ENCODE results near the gene SHC4. TPM values are rescaled to one million over a fixed set of nuclear protein-coding genes. Genes with fewer than 3 reads are reported as not detected.

The SHC4 gene
- total and polyA plus RNA-seq, 9 of the 15 experiments (the other 6 are each of a cell fraction or from before 2014, with no cell fraction given): 0.43 to 1.2 (median 0.67) TPM

- TF ChIP-seq ETV6 (IDR thresholded peaks at IDR 0.05; ENCODE audit: borderline replicate concordance in 1 of 2, low read depth in 2 of 2, low read length in 1 of 2): no peak
- no peak for TF ChIP-seq ETV6 (CRISPR knock-in tag; IDR thresholded peaks at IDR 0.05; ENCODE audit: borderline replicate concordance)
- no peak for TF ChIP-seq U2AF2 (optimal IDR thresholded peaks at IDR 0.05; ENCODE audit: low read depth, low read length)
- no peak for TF ChIP-seq GTF2F1 (IDR thresholded peaks at IDR 0.05; ENCODE audit: low read depth, low read length)
Measured at GRCh38 chr15:48924528-48925393, 39.0 kb downstream of the SHC4 start (continued).

GRCh38 chr15:48922046-48922445, 41.7 kb downstream of the SHC4 start:
- Histone ChIP-seq H4K20me1 (replicated peaks; ENCODE audit: control insufficient read depth, insufficient read depth, low read length) (no peaks in the 10 kb centered on the region), H3K4me1 (replicated peaks in 1 of 2; ENCODE audit: control insufficient read depth in 2 of 2, insufficient read depth in 2 of 2, low read length in 2 of 2) (peaks cover 0 to 9% of the 10 kb centered on the region in 2 experiments; a peak in 3 of 5 replicates), H3K4me2 (ENCODE audit: insufficient read depth, low read length) (no peak overlapping the region), H3K27me3 (ENCODE audit: control insufficient read depth in 2 of 2, insufficient read depth in 2 of 2, low read length in 2 of 2) (no peaks in the 10 kb centered on the region; a peak in 1 of 5 replicates), H3K79me2 (ENCODE audit: control insufficient read depth, insufficient read depth, low read length) (no peaks in the 10 kb centered on the region), H2AFZ (ENCODE audit: low read depth, low read length) (no peak overlapping the region), H3K36me3 (ENCODE audit: control insufficient read depth, insufficient read depth, low read length) (no peaks in the 10 kb centered on the region), H3K27ac (ENCODE audit: extremely low read depth, low read depth, low read length) (no peak overlapping the region), H3K9me1 (ENCODE audit: control insufficient read depth, insufficient read depth, low read length) (no peaks in the 10 kb centered on the region), H3K4me3 (no peak overlapping the region), H3K9me3 (replicated peaks; ENCODE audit: control insufficient read depth, insufficient read depth, low read depth, low read length) (no peaks in the 10 kb centered on the region), H3K9ac (ENCODE audit: insufficient read depth in 1 of 2, low read depth in 2 of 2, low read length in 2 of 2) (no peak overlapping the region)
- intact Hi-C loops (cut with micrococcal nuclease) (no loop called here), in situ Hi-C loops (cut with MboI) (no loop called here)
- TF ChIP-seq, protein P1, sequence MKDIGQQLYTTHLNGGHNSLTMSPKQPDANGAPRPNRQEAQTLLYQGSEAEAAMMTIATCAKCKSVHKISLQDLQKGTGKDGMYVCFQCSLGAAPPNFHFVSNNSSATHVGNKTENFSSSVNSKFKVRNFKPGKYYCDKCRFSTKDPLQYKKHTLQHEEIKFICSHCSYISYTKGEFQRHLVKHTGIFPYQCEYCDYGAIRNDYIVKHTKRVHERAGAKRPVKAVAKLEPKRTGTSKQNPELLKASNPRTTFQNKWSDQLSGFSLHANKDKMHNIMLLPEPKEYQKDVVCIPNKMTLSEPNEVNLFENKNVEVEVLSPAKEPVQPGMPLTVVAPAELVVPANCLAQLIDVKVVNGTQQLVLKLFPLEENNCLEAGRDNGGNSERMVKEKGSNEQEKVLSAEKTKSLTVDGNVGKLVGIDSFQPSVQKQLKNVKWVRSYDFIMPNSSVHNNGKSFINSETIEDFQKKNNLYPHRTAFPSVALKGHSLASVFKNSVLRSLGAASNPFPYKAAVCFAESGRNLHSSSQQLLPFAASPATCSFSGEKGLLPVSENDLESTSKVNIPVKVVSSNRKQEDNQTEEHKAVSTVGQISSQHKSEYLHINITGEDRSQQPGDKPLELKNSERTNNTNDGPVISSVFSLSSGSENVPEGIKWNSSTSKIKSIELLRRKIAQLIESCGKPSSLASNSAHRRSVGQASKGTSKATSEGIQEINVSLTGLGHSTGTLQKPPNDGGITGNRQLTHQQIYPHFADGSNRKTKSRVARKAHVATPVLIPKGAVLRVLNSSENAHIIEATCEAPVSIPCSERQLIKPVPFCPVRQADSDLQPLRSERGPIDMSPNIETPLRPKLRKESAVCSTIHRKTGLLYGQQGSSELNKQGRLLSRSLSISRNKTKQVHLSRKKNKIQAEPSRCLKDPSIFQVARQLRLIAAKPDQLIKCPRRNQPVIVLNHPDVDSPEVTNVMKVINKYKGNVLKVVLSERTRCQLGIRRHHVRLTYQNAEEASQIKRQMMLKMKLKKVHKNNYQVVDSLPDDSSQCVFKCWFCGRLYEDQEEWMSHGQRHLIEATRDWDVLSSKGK (CRISPR knock-in tag; IDR thresholded peaks at IDR 0.05): no peak
- TF ChIP-seq, protein P2, sequence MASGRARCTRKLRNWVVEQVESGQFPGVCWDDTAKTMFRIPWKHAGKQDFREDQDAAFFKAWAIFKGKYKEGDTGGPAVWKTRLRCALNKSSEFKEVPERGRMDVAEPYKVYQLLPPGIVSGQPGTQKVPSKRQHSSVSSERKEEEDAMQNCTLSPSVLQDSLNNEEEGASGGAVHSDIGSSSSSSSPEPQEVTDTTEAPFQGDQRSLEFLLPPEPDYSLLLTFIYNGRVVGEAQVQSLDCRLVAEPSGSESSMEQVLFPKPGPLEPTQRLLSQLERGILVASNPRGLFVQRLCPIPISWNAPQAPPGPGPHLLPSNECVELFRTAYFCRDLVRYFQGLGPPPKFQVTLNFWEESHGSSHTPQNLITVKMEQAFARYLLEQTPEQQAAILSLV (tag; IDR thresholded peaks at IDR 0.05): no peak
- peak; percentile 53; the same call in 1 of the 2 replicates for TF ChIP-seq ZNF12 (CRISPR knock-in tag; IDR thresholded peaks at IDR 0.05)
- TF ChIP-seq, protein P3, sequence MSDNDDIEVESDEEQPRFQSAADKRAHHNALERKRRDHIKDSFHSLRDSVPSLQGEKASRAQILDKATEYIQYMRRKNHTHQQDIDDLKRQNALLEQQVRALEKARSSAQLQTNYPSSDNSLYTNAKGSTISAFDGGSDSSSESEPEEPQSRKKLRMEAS (CRISPR knock-in tag; IDR thresholded peaks at IDR 0.05): no peak
- DNase-seq (ENCODE audit: extremely low read depth in 1 of 4, low spot score in 3 of 4): no peak
- 19% methylated on average over 2 of the region's 2 CpGs for WGBS (ENCODE audit: insufficient coverage, low coverage, missing lambda C conversion rate)
- no peak for ATAC-seq
- no peak for FAIRE-seq
- no TSS peak for BruUV-seq (replicated peaks)
- POLR2A ChIA-PET: no interaction called here
- CTCF ChIA-PET (ENCODE audit: low intra/inter-chr PET ratio): no interaction called here

All from K562 (cell line).